HG03045 (cell line): ENCODE measurements around the gene TNRC6B.
"Not testable (repeated sequence)": the region's sequence is repeated elsewhere in the genome, so short reads cannot be mapped to it uniquely, and the experiment has no call there.

Experiments used
- ATAC-seq: cut with Tn5 transposase; IDR thresholded peaks from one replicate; pipeline ENCODE4 v1.9.1; 2021; ENCODE audit warnings: mild to moderate bottlenecking, moderate library complexity; ENCODE audit not compliant: unreplicated experiment

TNRC6B gene

GRCh38 chr22:40348025-40348658 is 170.4 kb downstream of the TNRC6B start:
- no peak for ATAC-seq

- no peak for ATAC-seq
These were observed 175.0 kb downstream of the TNRC6B start for GRCh38 chr22:40352763-40353162.

- no peak for ATAC-seq
These were observed 183.4 kb downstream of the TNRC6B start for GRCh38 chr22:40361100-40361499.

- no peak for ATAC-seq
These were observed 185.3 kb downstream of the TNRC6B start for GRCh38 chr22:40363059-40363458.

GRCh38 chr22:40364431-40364830 is 186.7 kb downstream of the TNRC6B start:
- no peak for ATAC-seq

GRCh38 chr22:40366068-40366467 is 188.3 kb downstream of the TNRC6B start:
- ATAC-seq: no peak

GRCh38 chr22:40367342-40367741 is 189.6 kb downstream of the TNRC6B start:
- no peak for ATAC-seq

GRCh38 chr22:40368016-40368415 is 190.3 kb downstream of the TNRC6B start:
- no peak for ATAC-seq

GRCh38 chr22:40368836-40369235 is 191.1 kb downstream of the TNRC6B start:
- no peak for ATAC-seq

- no peak for ATAC-seq
These were observed 196.8 kb downstream of the TNRC6B start for GRCh38 chr22:40374567-40374966.

GRCh38 chr22:40376149-40376548 is 198.4 kb downstream of the TNRC6B start:
- no peak for ATAC-seq

- ATAC-seq: no peak
These were observed 200.2 kb downstream of the TNRC6B start for GRCh38 chr22:40377931-40378330.

GRCh38 chr22:40378448-40378847 is 200.7 kb downstream of the TNRC6B start:
- not testable (repeated sequence) for ATAC-seq

GRCh38 chr22:40381461-40381860 is 203.7 kb downstream of the TNRC6B start:
- no peak for ATAC-seq

- no peak for ATAC-seq
These were observed 206.2 kb downstream of the TNRC6B start for GRCh38 chr22:40383905-40384304.

GRCh38 chr22:40385036-40385782 is 207.5 kb downstream of the TNRC6B start:
- no peak for ATAC-seq
